ENCODE data around the gene RNF8. TPM values are rescaled to one million over a fixed set of nuclear protein-coding genes. Genes with fewer than 3 reads are reported as not detected.

RNF8 gene
- total and polyA plus RNA-seq, 2 of the 4 experiments (the other 2 are of a cell fraction): 16.5 to 17.9 TPM

DNA sequence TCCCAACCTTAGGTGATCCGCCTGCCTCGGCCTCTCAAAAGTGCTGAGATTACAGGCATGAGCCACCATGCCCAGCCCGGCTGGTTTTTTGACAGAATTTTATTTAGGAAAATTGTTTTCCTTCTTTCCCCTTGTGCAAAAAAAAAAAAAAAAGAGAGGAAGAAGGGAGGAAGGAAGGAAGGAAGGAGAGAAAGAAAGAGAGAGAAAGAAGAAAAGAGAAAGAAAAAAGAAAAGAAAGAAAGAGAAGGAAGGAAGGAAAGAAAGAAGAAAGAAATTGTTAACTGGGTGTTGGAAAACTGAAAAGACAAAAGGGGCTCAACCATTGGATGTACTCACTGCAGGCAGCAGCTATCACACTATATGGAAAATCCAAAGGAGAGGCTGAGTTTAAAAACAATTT is 1.4 kb upstream of the RNF8 start:
- CTCF ChIA-PET: interaction anchor here (0.6 kb wide), 1 partner anchor 255 kb away, joined by 5 read pairs; no protein-coding TSS in a partner anchor
- no peak overlapping the region for H3K4ac ChIP-seq (ENCODE audit: low read depth, low read length)
- no peak overlapping the region for H3K4me3 ChIP-seq (ENCODE audit: insufficient read depth, low read depth, low read length)
- H4K91ac ChIP-seq (ENCODE audit: insufficient read depth, low read depth, low read length): no peak overlapping the region
- H2AFZ ChIP-seq (replicated peaks; ENCODE audit: low read length, poor library complexity): no peak overlapping the region
- no CpG with 5 or more reads among the region's 3 CpGs for WGBS, 2 experiments (ENCODE audit: extremely low coverage in 2 of 2, insufficient read length in 1 of 2)
- no peak overlapping the region for H3K9ac ChIP-seq (ENCODE audit: low read depth, low read length)
- POLR2A ChIA-PET (ENCODE audit: unreplicated experiment): no interaction called here
- in situ Hi-C loops (cut with MboI; ENCODE audit: low sequenced_read_pairs): no loop called here
- H3K79me1 ChIP-seq (ENCODE audit: low read depth in 1 of 2, low read length in 2 of 2): peaks cover 14 to 31% of the 10 kb centered on the region in 2 experiments
- no peak overlapping the region for H3K18ac ChIP-seq (ENCODE audit: low read depth, low read length)
- H4K5ac ChIP-seq (ENCODE audit: low read depth, low read length): no peak overlapping the region
- no peak overlapping the region for H4K8ac ChIP-seq (ENCODE audit: low read depth in 2 of 2, low read length in 2 of 2)
- H3K9me3 ChIP-seq (ENCODE audit: control insufficient read depth, insufficient read depth, low read length): no peaks in the 10 kb centered on the region
- no peak overlapping the region for H2BK120ac ChIP-seq (ENCODE audit: low read depth, low read length)
- H2AK9ac ChIP-seq (replicated peaks; ENCODE audit: low read depth, low read length, poor library complexity): no peak overlapping the region
- no peak overlapping the region for H3K4me2 ChIP-seq (ENCODE audit: low read depth, low read length)
- no peaks in the 10 kb centered on the region for H3K9me1 ChIP-seq (ENCODE audit: insufficient read depth, low read length)
- H3K27ac ChIP-seq (ENCODE audit: insufficient read depth, low read length): no peak overlapping the region
- no peak overlapping the region for H3K14ac ChIP-seq (replicated peaks; ENCODE audit: low read depth, low read length)
- H2AK5ac ChIP-seq (ENCODE audit: low read depth, low read length): no peak overlapping the region
- H2BK20ac ChIP-seq (ENCODE audit: low read depth, low read length): no peak overlapping the region
- ATAC-seq (ENCODE audit: low read depth): no peak
- no peak overlapping the region for H2BK5ac ChIP-seq (ENCODE audit: low read depth, low read length, poor library complexity, severe bottlenecking)
- no TSS peak for BruUV-seq (replicated peaks)
- H3K36me3 ChIP-seq (ENCODE audit: control insufficient read depth, insufficient read depth, low read length): no peaks in the 10 kb centered on the region
- dilution Hi-C loops (cut with HindIII; ENCODE audit: low sequenced_read_pairs, unreplicated experiment): no loop called here
- H4K20me1 ChIP-seq (ENCODE audit: insufficient read depth, low read length): no peaks in the 10 kb centered on the region
- no peak overlapping the region for H2BK15ac ChIP-seq (ENCODE audit: low read depth, low read length)
- H3K4me1 ChIP-seq (ENCODE audit: control insufficient read depth, insufficient read depth, low read length): no peaks in the 10 kb centered on the region
- H3K56ac ChIP-seq (ENCODE audit: extremely low read depth, insufficient read depth, low read length): no peak overlapping the region
- no peak overlapping the region for H3K23ac ChIP-seq (ENCODE audit: low read depth, low read length)
- H3K27me3 ChIP-seq (ENCODE audit: control insufficient read depth, insufficient read depth, low read length): no peaks in the 10 kb centered on the region
- TF ChIP-seq RAD21 (IDR thresholded peaks at IDR 0.05; ENCODE audit: low read length) (no peak), MXI1 (IDR thresholded peaks at IDR 0.05; ENCODE audit: borderline replicate concordance, low read depth, low read length) (no peak), RCOR1 (IDR thresholded peaks at IDR 0.05; ENCODE audit: insufficient replicate concordance, low read length) (no peak), NFE2L2 (IDR thresholded peaks at IDR 0.05; ENCODE audit: low read depth, low read length) (no peak), POLR2A (IDR thresholded peaks at IDR 0.05; ENCODE audit: low read depth, low read length) (no peak), MAFK (IDR thresholded peaks at IDR 0.05; ENCODE audit: low read depth, low read length) (no peak), CHD1 (IDR thresholded peaks at IDR 0.05; ENCODE audit: low read depth, low read length) (no peak), MAZ (IDR thresholded peaks at IDR 0.05; ENCODE audit: borderline replicate concordance, low read depth, low read length) (no peak), RFX5 (IDR thresholded peaks at IDR 0.05; ENCODE audit: low read depth, low read length) (no peak)
- TF ChIP-seq, protein P1, sequence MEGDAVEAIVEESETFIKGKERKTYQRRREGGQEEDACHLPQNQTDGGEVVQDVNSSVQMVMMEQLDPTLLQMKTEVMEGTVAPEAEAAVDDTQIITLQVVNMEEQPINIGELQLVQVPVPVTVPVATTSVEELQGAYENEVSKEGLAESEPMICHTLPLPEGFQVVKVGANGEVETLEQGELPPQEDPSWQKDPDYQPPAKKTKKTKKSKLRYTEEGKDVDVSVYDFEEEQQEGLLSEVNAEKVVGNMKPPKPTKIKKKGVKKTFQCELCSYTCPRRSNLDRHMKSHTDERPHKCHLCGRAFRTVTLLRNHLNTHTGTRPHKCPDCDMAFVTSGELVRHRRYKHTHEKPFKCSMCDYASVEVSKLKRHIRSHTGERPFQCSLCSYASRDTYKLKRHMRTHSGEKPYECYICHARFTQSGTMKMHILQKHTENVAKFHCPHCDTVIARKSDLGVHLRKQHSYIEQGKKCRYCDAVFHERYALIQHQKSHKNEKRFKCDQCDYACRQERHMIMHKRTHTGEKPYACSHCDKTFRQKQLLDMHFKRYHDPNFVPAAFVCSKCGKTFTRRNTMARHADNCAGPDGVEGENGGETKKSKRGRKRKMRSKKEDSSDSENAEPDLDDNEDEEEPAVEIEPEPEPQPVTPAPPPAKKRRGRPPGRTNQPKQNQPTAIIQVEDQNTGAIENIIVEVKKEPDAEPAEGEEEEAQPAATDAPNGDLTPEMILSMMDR (conservative IDR thresholded peaks at IDR 0.05; ENCODE audit: low read depth, low read length): no peak
- TF ChIP-seq, protein P2, sequence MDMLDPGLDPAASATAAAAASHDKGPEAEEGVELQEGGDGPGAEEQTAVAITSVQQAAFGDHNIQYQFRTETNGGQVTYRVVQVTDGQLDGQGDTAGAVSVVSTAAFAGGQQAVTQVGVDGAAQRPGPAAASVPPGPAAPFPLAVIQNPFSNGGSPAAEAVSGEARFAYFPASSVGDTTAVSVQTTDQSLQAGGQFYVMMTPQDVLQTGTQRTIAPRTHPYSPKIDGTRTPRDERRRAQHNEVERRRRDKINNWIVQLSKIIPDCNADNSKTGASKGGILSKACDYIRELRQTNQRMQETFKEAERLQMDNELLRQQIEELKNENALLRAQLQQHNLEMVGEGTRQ (IDR thresholded peaks at IDR 0.05; ENCODE audit: low read depth, low read length): no peak
- TF ChIP-seq, protein P3, sequence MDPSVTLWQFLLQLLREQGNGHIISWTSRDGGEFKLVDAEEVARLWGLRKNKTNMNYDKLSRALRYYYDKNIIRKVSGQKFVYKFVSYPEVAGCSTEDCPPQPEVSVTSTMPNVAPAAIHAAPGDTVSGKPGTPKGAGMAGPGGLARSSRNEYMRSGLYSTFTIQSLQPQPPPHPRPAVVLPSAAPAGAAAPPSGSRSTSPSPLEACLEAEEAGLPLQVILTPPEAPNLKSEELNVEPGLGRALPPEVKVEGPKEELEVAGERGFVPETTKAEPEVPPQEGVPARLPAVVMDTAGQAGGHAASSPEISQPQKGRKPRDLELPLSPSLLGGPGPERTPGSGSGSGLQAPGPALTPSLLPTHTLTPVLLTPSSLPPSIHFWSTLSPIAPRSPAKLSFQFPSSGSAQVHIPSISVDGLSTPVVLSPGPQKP (IDR thresholded peaks at IDR 0.05; ENCODE audit: borderline replicate concordance, low read depth, low read length): no peak
- intact Hi-C loops (cut with micrococcal nuclease): no loop called here
- DNase-seq: no peak

Measured in IMR-90 (cell line).